OCI-LY7 (cell line): ENCODE data around the gene MTAP. TPM values are rescaled to one million over a fixed set of nuclear protein-coding genes. Genes with fewer than 3 reads are reported as not detected.

Source experiments
- BruUV-seq: library from RNA; stranded (reverse); fragments of 400-500 nt; replicated peaks from 2 replicates; lab custom pipeline; 2021; lab: Mats Ljungman, UMichigan
- CTCF ChIA-PET: fragments of 300-600 bp; sonication (Branson Sonifier 250); formaldehyde crosslinking; loops from one replicate; lab custom pipeline; 2022; ENCODE audit warnings: antibody characterized with exemption; ENCODE audit not compliant: unreplicated experiment; lab: Charles Lee
- POLR2A ChIA-PET: fragments of 300-600 bp; sonication (Branson Sonifier 250); formaldehyde crosslinking; loops from one replicate; lab custom pipeline; 2022; ENCODE audit warnings: antibody characterized with exemption; lab: Charles Lee
- DNase-seq: peaks from one replicate; pipeline ENCODE4 v3.0.0-alpha.2; 2015; ENCODE audit warnings: low spot score
- H2AFZ ChIP-seq: fragments of 200-600 bp; sonication (generic), shearing (Covaris generic); 2 replicates; pipeline ENCODE4 v1.6.1; 2014; ENCODE audit warnings: mild to moderate bottlenecking, antibody characterized with exemption, low read length, moderate library complexity
- H3K27ac ChIP-seq: fragments of 200-600 bp; sonication (generic); 2 replicates; pipeline ENCODE4 v1.5.1; 2014; ENCODE audit warnings: mixed run types, low read depth, mild to moderate bottlenecking, moderate library complexity, low read length, inconsistent platforms; ENCODE audit not compliant: poor library complexity, severe bottlenecking
- H3K36me3 ChIP-seq: fragments of 200-600 bp; sonication (generic); 2 replicates; pipeline ENCODE4 v1.6.1; 2014; ENCODE audit warnings: mild to moderate bottlenecking, antibody characterized with exemption, low read length, moderate library complexity, mixed read lengths; ENCODE audit not compliant: insufficient read depth
- H3K4me1 ChIP-seq: fragments of 200-600 bp; sonication (generic); 2 replicates; pipeline ENCODE4 v1.5.1; 2014; ENCODE audit warnings: mild to moderate bottlenecking, low read length; ENCODE audit not compliant: insufficient read depth, poor library complexity, severe bottlenecking
- H3K4me2 ChIP-seq: fragments of 200-600 bp; sonication (generic); 2 replicates; pipeline ENCODE4 v1.6.1; 2014; ENCODE audit warnings: mild to moderate bottlenecking, low read length
- H3K4me3 ChIP-seq: fragments of 200-600 bp; sonication (generic); 2 replicates; pipeline ENCODE4 v1.5.1; 2014; ENCODE audit warnings: mild to moderate bottlenecking, low read depth, low read length; ENCODE audit not compliant: poor library complexity, severe bottlenecking
- H3K79me2 ChIP-seq: fragments of 200-600 bp; sonication (generic); 2 replicates; pipeline ENCODE4 v1.6.1; 2016; ENCODE audit warnings: low read depth, mild to moderate bottlenecking, low read length, moderate library complexity, mixed read lengths; ENCODE audit not compliant: insufficient read depth
- H3K9me2 ChIP-seq: fragments of 200-600 bp; sonication (generic); 2 replicates; pipeline ENCODE4 v1.6.1; 2016; ENCODE audit warnings: mild to moderate bottlenecking, low read length, mixed read lengths; ENCODE audit not compliant: insufficient read depth
- H3K9me3 ChIP-seq: fragments of 200-600 bp; sonication (generic); 2 replicates; pipeline ENCODE4 v1.6.1; 2014; ENCODE audit warnings: mild to moderate bottlenecking, mixed run types, low read length, mixed read lengths
- H4K20me1 ChIP-seq: fragments of 200-600 bp; sonication (generic); 2 replicates; pipeline ENCODE4 v1.6.1; 2014; ENCODE audit warnings: mild to moderate bottlenecking, antibody characterized with exemption, low read length, moderate library complexity, mixed read lengths; ENCODE audit not compliant: insufficient read depth
- CTCF ChIP-seq: fragments of 200-600 bp; sonication (generic); conservative IDR thresholded peaks from 2 replicates; pipeline ENCODE4 v1.5.1; 2014; ENCODE audit warnings: mild to moderate bottlenecking, antibody characterized with exemption, low read length, moderate library complexity, mixed read lengths
- EZH2phosphoT487 ChIP-seq: fragments of 200-600 bp; sonication (generic); IDR thresholded peaks from 2 replicates; pipeline ENCODE4 v1.6.1; 2018; ENCODE audit warnings: low read depth, borderline replicate concordance, mild to moderate bottlenecking, mixed run types, antibody characterized with exemption, low read length, moderate library complexity, mixed read lengths
- intact Hi-C: fragments of 100-400 bp; cut with micrococcal nuclease; formaldehyde crosslinking; loops from one replicate; pipeline ENCODE4 v1.10.0; 2022; ENCODE audit not compliant: unreplicated experiment
- total RNA-seq, 2 experiments: library from RNA; depleted of rRNA in 1 of 2; stranded (reverse); fragments of >200 nt in 1 of 2; shearing (Covaris generic) in 1 of 2; gene quantifications; 2 replicates each; pipeline ENCODE4 v1.2.3, GENCODE V29; 2014 to 2022

Gene MTAP
- total RNA-seq, 2 experiments from 2014 or later = 41.6 to 101 TPM

- no peaks in the 10 kb centered on the region for H3K9me3 ChIP-seq
- intact Hi-C loops = no loop called here
- no peak overlapping the region for H3K4me3 ChIP-seq
- no peak overlapping the region for H2AFZ ChIP-seq
- H4K20me1 ChIP-seq = no peaks in the 10 kb centered on the region
- CTCF ChIA-PET = no interaction called here
- H3K4me1 ChIP-seq = no peaks in the 10 kb centered on the region
- H3K9me2 ChIP-seq = no peaks in the 10 kb centered on the region
- no peak for TF ChIP-seq EZH2phosphoT487
- TF ChIP-seq CTCF = no peak
- no peak overlapping the region for H3K4me2 ChIP-seq
- H3K36me3 ChIP-seq = no peaks in the 10 kb centered on the region
- no peak overlapping the region for H3K27ac ChIP-seq
- POLR2A ChIA-PET = interaction anchor here (0.6 to 1.4 kb wide), 4 partner anchors 10 to 360 kb away, joined by 3 to 4 read pairs (median 3); no protein-coding TSS in a partner anchor
- BruUV-seq = no TSS peak
- DNase-seq = no peak
- no peaks in the 10 kb centered on the region for H3K79me2 ChIP-seq
Observed at GRCh38 chr9:21770871-21771560, 31.4 kb upstream of the MTAP start.

- Histone ChIP-seq H4K20me1 (no peaks in the 10 kb centered on the region), H3K4me2 (no peak overlapping the region), H3K27ac (no peak overlapping the region), H3K4me3 (no peak overlapping the region), H3K9me2 (no peaks in the 10 kb centered on the region), H3K36me3 (no peaks in the 10 kb centered on the region), H3K79me2 (no peaks in the 10 kb centered on the region), H3K9me3 (no peaks in the 10 kb centered on the region), H2AFZ (no peak overlapping the region), H3K4me1 (peaks cover 6% of the 10 kb centered on the region)
- POLR2A ChIA-PET = no interaction called here
- BruUV-seq = no TSS peak
- CTCF ChIA-PET = no interaction called here
- intact Hi-C loops = no loop called here
- DNase-seq = no peak
- no peak for TF ChIP-seq CTCF
- no peak for TF ChIP-seq EZH2phosphoT487
Observed at GRCh38 chr9:21777701-21778100, 24.7 kb upstream of the MTAP start.

- Histone ChIP-seq H3K36me3 (no peaks in the 10 kb centered on the region), H3K27ac (no peak overlapping the region), H4K20me1 (no peaks in the 10 kb centered on the region), H3K4me2 (no peak overlapping the region), H3K4me1 (peaks cover 6% of the 10 kb centered on the region), H3K9me3 (no peaks in the 10 kb centered on the region), H3K79me2 (no peaks in the 10 kb centered on the region), H3K4me3 (no peak overlapping the region), H2AFZ (no peak overlapping the region), H3K9me2 (no peaks in the 10 kb centered on the region)
- DNase-seq = no peak
- intact Hi-C loops = no loop called here
- TF ChIP-seq EZH2phosphoT487 (no peak), CTCF (no peak)
- ChIA-PET POLR2A (no interaction called here), CTCF (no interaction called here)
- BruUV-seq = no TSS peak
Observed at GRCh38 chr9:21778304-21778703, 24.1 kb upstream of the MTAP start.
